ENCODE data around the gene LPP.

GRCh38 chr3:188509316-188509715, 355.4 kb downstream of the LPP start:
- no peak for TF ChIP-seq EZH2 (IDR thresholded peaks at IDR 0.05; ENCODE audit: insufficient read depth, low read length)
- no peak for TF ChIP-seq CTCF (IDR thresholded peaks at IDR 0.05; ENCODE audit: insufficient read depth, low read depth, low read length)
